HepG2 (cell line): ENCODE results near the gene CAPN9. TPM values are rescaled to one million over a fixed set of nuclear protein-coding genes. Genes with fewer than 3 reads are reported as not detected.

Experiments
- ATAC-seq: fragments of 200-7000 bp; cut with Tn5 transposase; 3 replicates; pipeline ENCODE4 v1.9.1; 2020; ENCODE audit warnings: mild to moderate bottlenecking, moderate library complexity
- BruUV-seq: library from RNA; stranded (reverse); fragments of 400-500 nt; replicated peaks from 2 replicates; lab custom pipeline; 2021; lab: Mats Ljungman, UMichigan
- CTCF ChIA-PET: fragments of 300-600 bp; formaldehyde crosslinking; extraction: SDS; loops from one replicate; lab custom pipeline; 2021; ENCODE audit warnings: low total read pairs, inconsistent platforms, low intra/inter-chr PET ratio; lab: Yijun Ruan, JAX
- POLR2A ChIA-PET: fragments of 350-600 bp; sonication (Branson Sonifier 250); formaldehyde crosslinking; loops from one replicate; lab custom pipeline; 2020; ENCODE audit warnings: antibody characterized with exemption, inconsistent platforms; lab: Yijun Ruan, JAX
- DNase-seq: peaks from one replicate; pipeline ENCODE4 v3.0.0-alpha.2; 2015; ENCODE audit warnings: low spot score
- FAIRE-seq: peaks from 3 replicates; lab custom pipeline; 2011; peaks lifted over from hg19 to GRCh38; lab: Jason Lieb, UNC
- H2AFZ ChIP-seq: one replicate; pipeline ENCODE4 v1.6.1; 2011; ENCODE audit warnings: low read length, inconsistent platforms
- H3K27ac ChIP-seq: fragments of 300-600 bp; 3 replicates; pipeline ENCODE4 v1.8.0; 2011; ENCODE audit warnings: mixed run types, mild to moderate bottlenecking, mixed read lengths, low read length, inconsistent platforms; ENCODE audit not compliant: insufficient read depth; ENCODE audit errors: extremely low read length
- H3K27me3 ChIP-seq, 2 experiments: fragments of 200-600 bp in 1 of 2; 2 replicates in 1 of 2; 3 replicates in 1 of 2; pipeline versions ENCODE4 v1.6.0 to v1.8.0; 2011; ENCODE audit warnings: low read length in 2 of 2, mild to moderate bottlenecking in 2 of 2, moderate library complexity in 2 of 2, inconsistent platforms in 1 of 2; ENCODE audit not compliant: insufficient read depth in 2 of 2, control insufficient read depth in 1 of 2
- H3K36me3 ChIP-seq, 2 experiments: fragments of 200-600 bp in 1 of 2; replicated peaks in 1 of 2; 2 replicates in 1 of 2; 3 replicates in 1 of 2; pipeline versions ENCODE4 v1.5.1 to v1.8.0; 2011; ENCODE audit warnings: low read length in 2 of 2, inconsistent platforms in 1 of 2; ENCODE audit not compliant: insufficient read depth in 2 of 2, control insufficient read depth in 1 of 2
- H3K4me1 ChIP-seq: 2 replicates; pipeline ENCODE4 v1.5.1; 2012; ENCODE audit warnings: low read length, inconsistent platforms; ENCODE audit not compliant: insufficient read depth
- H3K4me2 ChIP-seq: 2 replicates; pipeline ENCODE4 v1.6.0; 2011; ENCODE audit warnings: low read depth, low read length, inconsistent platforms
- H3K4me3 ChIP-seq, 3 experiments: fragments of 200-600 bp in 1 of 3; sonication (generic), shearing (Covaris generic) in 1 of 3; replicated peaks in 1 of 3; 2 replicates each; pipeline ENCODE4 v1.5.1; 2011 to 2016; ENCODE audit warnings: low read length in 3 of 3, inconsistent platforms in 2 of 3, low read depth in 2 of 3, mild to moderate bottlenecking in 2 of 3, control low read depth in 1 of 3, mixed read lengths in 1 of 3; ENCODE audit not compliant: insufficient read depth in 1 of 3
- H3K79me2 ChIP-seq: one replicate; pipeline ENCODE4 v1.6.1; 2011; ENCODE audit warnings: low read length, inconsistent platforms; ENCODE audit not compliant: insufficient read depth
- H3K9ac ChIP-seq: 2 replicates; pipeline ENCODE4 v1.6.0; 2011; ENCODE audit warnings: mild to moderate bottlenecking, low read depth, low read length, inconsistent platforms; ENCODE audit not compliant: insufficient read depth
- H3K9me3 ChIP-seq: 2 replicates; pipeline ENCODE4 v1.5.1; 2012; ENCODE audit warnings: mild to moderate bottlenecking, low read length
- H4K20me1 ChIP-seq: 2 replicates; pipeline ENCODE4 v1.6.0; 2011; ENCODE audit warnings: inconsistent platforms, mild to moderate bottlenecking, low read length, moderate library complexity; ENCODE audit not compliant: insufficient read depth
- ATF7 ChIP-seq, 2 experiments: fragments of 450-650 bp in 1 of 2; sonication (generic) in 1 of 2; formaldehyde crosslinking in 1 of 2; IDR thresholded peaks; 2 replicates each; pipeline versions ENCODE4 v1.4.0 to v1.6.1; 2016 to 2020; ENCODE audit warnings: antibody characterized with exemption in 1 of 2, mild to moderate bottlenecking in 1 of 2, missing genetic modification reagents in 1 of 2
- BRCA1 ChIP-seq: sonication (generic); formaldehyde crosslinking; IDR thresholded peaks from 2 replicates; pipeline ENCODE4 v1.4.0; 2020; ENCODE audit warnings: missing genetic modification reagents
- CEBPG ChIP-seq: IDR thresholded peaks from 2 replicates; pipeline ENCODE4 v1.6.1; 2016
- FOXA3 ChIP-seq: IDR thresholded peaks from 2 replicates; pipeline ENCODE4 v1.6.1; 2016; ENCODE audit warnings: missing genetic modification reagents, missing compliant biosample characterization
- KAT8 ChIP-seq: IDR thresholded peaks from 2 replicates; pipeline ENCODE4 v1.6.1; 2016; ENCODE audit warnings: missing genetic modification reagents, missing compliant biosample characterization
- SIN3A ChIP-seq: IDR thresholded peaks from 2 replicates; pipeline ENCODE4 v1.6.1; 2011; ENCODE audit warnings: low read depth, mild to moderate bottlenecking, control low read depth, low read length, borderline replicate concordance
- SOX6 ChIP-seq, 2 experiments: fragments of 450-650 bp in 1 of 2; sonication (generic) in 1 of 2; formaldehyde crosslinking in 1 of 2; IDR thresholded peaks; 2 replicates each; pipeline versions ENCODE4 v1.4.0 to v1.6.1; 2017 to 2020; ENCODE audit warnings: antibody characterized with exemption in 1 of 2, mild to moderate bottlenecking in 1 of 2, missing genetic modification reagents in 1 of 2
- ZNF230 ChIP-seq: sonication (generic); formaldehyde crosslinking; IDR thresholded peaks from 2 replicates; pipeline ENCODE4 v1.4.0; 2020; ENCODE audit warnings: mild to moderate bottlenecking, missing genetic modification reagents
- ZNF614 ChIP-seq: IDR thresholded peaks from 2 replicates; pipeline ENCODE4 v1.6.1; 2018; ENCODE audit warnings: missing biosample characterization, missing genetic modification reagents, inconsistent platforms, borderline replicate concordance
- ZSCAN12 ChIP-seq: sonication (generic); formaldehyde crosslinking; IDR thresholded peaks from 2 replicates; pipeline ENCODE4 v1.9.0; 2021; ENCODE audit warnings: mild to moderate bottlenecking, missing genetic modification reagents
- WGBS: methylation state at CpG from one replicate; pipeline ENCODE4 v1.1.6; 2017; ENCODE audit warnings: low lambda C conversion rate; 5-methylcytosine and 5-hydroxymethylcytosine counted together
- in situ Hi-C: cut with HindIII; loops from 2 replicates; pipeline ENCODE4 v1.10.0; 2017; ENCODE audit warnings: low pct_unique_long_range_greater_than_20kb; ENCODE audit not compliant: extremely low pct_ligation_motif_present
- intact Hi-C: fragments of 100-400 bp; cut with micrococcal nuclease; formaldehyde crosslinking; loops from one replicate; pipeline ENCODE4 v1.10.0; 2022; ENCODE audit not compliant: unreplicated experiment
- polyA plus RNA-seq, 8 experiments: library from polyadenylated mRNA; depleted of rRNA in 3 of 8; stranded (reverse) in 7 of 8; unstranded in 1 of 8; fragments of >200 nt; fragmentation: Illumina TruSeq in 4 of 8; extraction: Trizol in 4 of 8; gene quantifications; 2 replicates each; pipeline versions ENCODE4 v1.2.1 to v1.2.3, GENCODE V29; 2011 to 2016; ENCODE audit warnings: low read depth in 4 of 8, missing spikeins in 1 of 8, mixed read lengths in 1 of 8; ENCODE audit not compliant: insufficient read depth in 1 of 8
- total RNA-seq, 5 experiments: library from RNA; depleted of rRNA; stranded (reverse); fragments of >200 nt; fragmentation: Illumina TruSeq; extraction: Trizol; gene quantifications; 2 replicates each; pipeline ENCODE4 v1.2.3, GENCODE V29; 2016; ENCODE audit warnings: low read depth in 1 of 5
- TF ChIP-seq, protein P1 (sequence below): sonication (generic); formaldehyde crosslinking; IDR thresholded peaks from 2 replicates; pipeline ENCODE4 v1.4.0; 2020; ENCODE audit warnings: missing genetic modification reagents
- TF ChIP-seq, protein P2 (sequence below): sonication (generic); formaldehyde crosslinking; IDR thresholded peaks from 2 replicates; pipeline ENCODE4 v1.4.0; 2020; ENCODE audit warnings: missing genetic modification reagents
- TF ChIP-seq, protein P3 (sequence below): sonication (generic); formaldehyde crosslinking; conservative IDR thresholded peaks from 2 replicates; pipeline ENCODE4 v1.8.0; 2022; ENCODE audit warnings: mild to moderate bottlenecking, moderate library complexity, missing genetic modification reagents
- TF ChIP-seq, protein P4 (sequence below): sonication (generic); formaldehyde crosslinking; IDR thresholded peaks from 2 replicates; pipeline ENCODE4 v1.4.0; 2020; ENCODE audit warnings: missing genetic modification reagents, mild to moderate bottlenecking, borderline replicate concordance

CAPN9 gene
- total and polyA plus RNA-seq, 2 of the 13 experiments (the other 11 are each of a cell fraction or from before 2014, with no cell fraction given), result 0.04 to 0.31 TPM

DNA sequence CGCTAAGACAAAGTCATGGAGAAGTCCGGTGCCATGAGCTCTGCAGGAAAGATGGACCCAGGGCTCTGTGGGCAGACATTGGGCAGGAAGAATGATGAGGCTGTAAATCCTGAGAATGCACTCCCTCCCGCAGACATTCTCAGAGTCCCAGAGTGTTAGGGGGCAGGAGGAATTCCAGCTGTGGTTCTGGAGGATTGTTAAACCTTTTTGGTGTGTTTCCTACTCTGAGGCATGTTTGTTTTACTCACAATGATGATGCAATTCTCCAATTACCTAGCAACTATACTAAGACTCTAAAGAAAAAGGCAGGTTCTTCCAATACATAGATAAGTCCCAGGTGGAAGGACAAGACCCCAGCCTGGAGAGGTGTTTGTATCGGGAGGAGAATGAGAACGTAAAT, 2.8 kb upstream of the CAPN9 start (continued):
- peak; percentile 58; the same call in 1 of the 2 replicates for TF ChIP-seq FOXA3 (CRISPR knock-in tag)
- TF ChIP-seq ATF7 (IDR thresholded peaks at IDR 0.05), result peak; percentile 68
- TF ChIP-seq ATF7 (CRISPR knock-in tag; IDR thresholded peaks at IDR 0.05), result no peak
- TF ChIP-seq ZNF230 (CRISPR knock-in tag), result 0 out of 2 replicates have a peak, but pooled peaks have one; percentile 33
- TF ChIP-seq SIN3A, result no peak
- TF ChIP-seq CEBPG (CRISPR knock-in tag), result peak; percentile 80

DNA sequence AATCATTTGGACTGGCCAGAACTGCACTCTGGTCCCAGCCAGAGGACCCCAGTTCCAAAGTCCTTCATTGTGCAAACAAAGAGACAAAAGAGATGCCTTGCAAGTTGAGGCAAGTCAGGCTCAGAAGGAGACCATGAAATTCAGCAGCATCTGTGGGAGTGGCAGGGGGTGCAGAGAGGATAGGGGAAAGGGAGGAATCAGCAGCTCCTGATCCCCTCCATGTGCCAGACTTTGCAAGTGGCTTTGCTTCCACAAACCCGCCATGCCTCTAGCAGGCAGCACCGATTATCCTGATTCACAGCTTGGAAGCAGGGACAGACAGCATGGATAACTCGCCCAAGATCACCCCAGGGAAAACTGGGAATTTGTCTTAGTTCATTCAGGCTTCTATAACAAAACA, 2.1 kb upstream of the CAPN9 start:
- POLR2A ChIA-PET, result interaction anchor here (1.1 to 1.8 kb wide), 3 partner anchors 9 to 32 kb away, joined by 3 to 5 read pairs (median 3); partner anchors contain the start of gene AGT
- WGBS, result 83% methylated on average over 1 of the region's 3 CpGs
- TF ChIP-seq KAT8 (CRISPR knock-in tag) (no peak), BRCA1 (CRISPR knock-in tag) (no peak), ZNF614 (CRISPR knock-in tag) (no peak), ZSCAN12 (no peak), SOX6 (IDR thresholded peaks at IDR 0.05) (no peak), SOX6 (CRISPR knock-in tag; IDR thresholded peaks at IDR 0.05) (peak; percentile 28; the same call in 1 of the 2 replicates)
- TF ChIP-seq, protein P1, sequence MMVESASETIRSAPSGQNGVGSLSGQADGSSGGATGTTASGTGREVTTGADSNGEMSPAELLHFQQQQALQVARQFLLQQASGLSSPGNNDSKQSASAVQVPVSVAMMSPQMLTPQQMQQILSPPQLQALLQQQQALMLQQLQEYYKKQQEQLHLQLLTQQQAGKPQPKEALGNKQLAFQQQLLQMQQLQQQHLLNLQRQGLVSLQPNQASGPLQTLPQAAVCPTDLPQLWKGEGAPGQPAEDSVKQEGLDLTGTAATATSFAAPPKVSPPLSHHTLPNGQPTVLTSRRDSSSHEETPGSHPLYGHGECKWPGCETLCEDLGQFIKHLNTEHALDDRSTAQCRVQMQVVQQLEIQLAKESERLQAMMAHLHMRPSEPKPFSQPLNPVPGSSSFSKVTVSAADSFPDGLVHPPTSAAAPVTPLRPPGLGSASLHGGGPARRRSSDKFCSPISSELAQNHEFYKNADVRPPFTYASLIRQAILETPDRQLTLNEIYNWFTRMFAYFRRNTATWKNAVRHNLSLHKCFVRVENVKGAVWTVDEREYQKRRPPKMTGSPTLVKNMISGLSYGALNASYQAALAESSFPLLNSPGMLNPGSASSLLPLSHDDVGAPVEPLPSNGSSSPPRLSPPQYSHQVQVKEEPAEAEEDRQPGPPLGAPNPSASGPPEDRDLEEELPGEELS, result no peak
- TF ChIP-seq, protein P2, sequence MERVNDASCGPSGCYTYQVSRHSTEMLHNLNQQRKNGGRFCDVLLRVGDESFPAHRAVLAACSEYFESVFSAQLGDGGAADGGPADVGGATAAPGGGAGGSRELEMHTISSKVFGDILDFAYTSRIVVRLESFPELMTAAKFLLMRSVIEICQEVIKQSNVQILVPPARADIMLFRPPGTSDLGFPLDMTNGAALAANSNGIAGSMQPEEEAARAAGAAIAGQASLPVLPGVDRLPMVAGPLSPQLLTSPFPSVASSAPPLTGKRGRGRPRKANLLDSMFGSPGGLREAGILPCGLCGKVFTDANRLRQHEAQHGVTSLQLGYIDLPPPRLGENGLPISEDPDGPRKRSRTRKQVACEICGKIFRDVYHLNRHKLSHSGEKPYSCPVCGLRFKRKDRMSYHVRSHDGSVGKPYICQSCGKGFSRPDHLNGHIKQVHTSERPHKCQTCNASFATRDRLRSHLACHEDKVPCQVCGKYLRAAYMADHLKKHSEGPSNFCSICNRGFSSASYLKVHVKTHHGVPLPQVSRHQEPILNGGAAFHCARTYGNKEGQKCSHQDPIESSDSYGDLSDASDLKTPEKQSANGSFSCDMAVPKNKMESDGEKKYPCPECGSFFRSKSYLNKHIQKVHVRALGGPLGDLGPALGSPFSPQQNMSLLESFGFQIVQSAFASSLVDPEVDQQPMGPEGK, result 0 out of 2 replicates have a peak, but pooled peaks have one; percentile 14
- TF ChIP-seq, protein P3, sequence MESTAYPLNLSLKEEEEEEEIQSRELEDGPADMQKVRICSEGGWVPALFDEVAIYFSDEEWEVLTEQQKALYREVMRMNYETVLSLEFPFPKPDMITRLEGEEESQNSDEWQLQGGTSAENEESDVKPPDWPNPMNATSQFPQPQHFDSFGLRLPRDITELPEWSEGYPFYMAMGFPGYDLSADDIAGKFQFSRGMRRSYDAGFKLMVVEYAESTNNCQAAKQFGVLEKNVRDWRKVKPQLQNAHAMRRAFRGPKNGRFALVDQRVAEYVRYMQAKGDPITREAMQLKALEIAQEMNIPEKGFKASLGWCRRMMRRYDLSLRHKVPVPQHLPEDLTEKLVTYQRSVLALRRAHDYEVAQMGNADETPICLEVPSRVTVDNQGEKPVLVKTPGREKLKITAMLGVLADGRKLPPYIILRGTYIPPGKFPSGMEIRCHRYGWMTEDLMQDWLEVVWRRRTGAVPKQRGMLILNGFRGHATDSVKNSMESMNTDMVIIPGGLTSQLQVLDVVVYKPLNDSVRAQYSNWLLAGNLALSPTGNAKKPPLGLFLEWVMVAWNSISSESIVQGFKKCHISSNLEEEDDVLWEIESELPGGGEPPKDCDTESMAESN (CRISPR knock-in tag), result no peak
- TF ChIP-seq, protein P4, sequence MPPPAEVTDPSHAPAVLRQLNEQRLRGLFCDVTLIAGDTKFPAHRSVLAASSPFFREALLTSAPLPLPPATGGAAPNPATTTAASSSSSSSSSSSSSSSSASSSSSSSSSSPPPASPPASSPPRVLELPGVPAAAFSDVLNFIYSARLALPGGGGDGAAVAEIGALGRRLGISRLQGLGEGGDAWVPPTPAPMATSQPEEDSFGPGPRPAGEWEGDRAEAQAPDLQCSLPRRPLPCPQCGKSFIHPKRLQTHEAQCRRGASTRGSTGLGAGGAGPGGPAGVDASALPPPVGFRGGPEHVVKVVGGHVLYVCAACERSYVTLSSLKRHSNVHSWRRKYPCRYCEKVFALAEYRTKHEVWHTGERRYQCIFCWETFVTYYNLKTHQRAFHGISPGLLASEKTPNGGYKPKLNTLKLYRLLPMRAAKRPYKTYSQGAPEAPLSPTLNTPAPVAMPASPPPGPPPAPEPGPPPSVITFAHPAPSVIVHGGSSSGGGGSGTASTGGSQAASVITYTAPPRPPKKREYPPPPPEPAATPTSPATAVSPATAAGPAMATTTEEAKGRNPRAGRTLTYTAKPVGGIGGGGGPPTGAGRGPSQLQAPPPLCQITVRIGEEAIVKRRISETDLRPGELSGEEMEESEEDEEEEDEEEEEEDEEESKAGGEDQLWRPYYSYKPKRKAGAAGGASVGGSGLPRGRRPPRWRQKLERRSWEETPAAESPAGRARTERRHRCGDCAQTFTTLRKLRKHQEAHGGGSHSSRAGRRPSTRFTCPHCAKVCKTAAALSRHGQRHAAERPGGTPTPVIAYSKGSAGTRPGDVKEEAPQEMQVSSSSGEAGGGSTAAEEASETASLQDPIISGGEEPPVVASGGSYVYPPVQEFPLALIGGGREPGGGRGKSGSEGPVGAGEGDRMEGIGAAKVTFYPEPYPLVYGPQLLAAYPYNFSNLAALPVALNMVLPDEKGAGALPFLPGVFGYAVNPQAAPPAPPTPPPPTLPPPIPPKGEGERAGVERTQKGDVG (CRISPR knock-in tag), result no peak

More for the DNA sequence above, 2.1 kb upstream of the CAPN9 start:
- CTCF ChIA-PET, result no interaction called here
- DNase-seq, result no peak
- H3K36me3 ChIP-seq, result no peaks in the 10 kb centered on the region
- no TSS peak for BruUV-seq
- peak; percentile 8; the same call in 1 of the 3 replicates for ATAC-seq
- H3K4me3 ChIP-seq, result no peak overlapping the region
- no peak overlapping the region for H2AFZ ChIP-seq
- H3K9ac ChIP-seq, result no peak overlapping the region
- no peaks in the 10 kb centered on the region for H4K20me1 ChIP-seq
- no peaks in the 10 kb centered on the region for H3K9me3 ChIP-seq
- peaks cover 76% of the 10 kb centered on the region for H3K4me1 ChIP-seq
- no peaks in the 10 kb centered on the region for H3K27me3 ChIP-seq
- H3K4me2 ChIP-seq, result peak overlapping the region; percentile 65; the same call in 1 of the 2 replicates
- no peak for FAIRE-seq
- intact Hi-C loops, result no loop called here
- in situ Hi-C loops, result no loop called here
- H3K27ac ChIP-seq, result no peak overlapping the region
- H3K79me2 ChIP-seq, result no peaks in the 10 kb centered on the region
